Esophagus squamous epithelium (tissue), 5 donors: ENCODE results near the gene CA11. TPM values are rescaled to one million over a fixed set of nuclear protein-coding genes. Genes with fewer than 3 reads are reported as not detected.
"Not testable (repeated sequence)": the region's sequence is repeated elsewhere in the genome, so short reads cannot be mapped to it uniquely, and the experiment has no call there.

Experiments used
- DNase-seq: peaks from one replicate; lab custom pipeline; 2025; lab: John Stamatoyannopoulos, UW
- H3K27ac ChIP-seq, 4 donors: fragments of 200-600 bp; sonication (generic); one replicate each; pipeline ENCODE4 v1.5.1; 2016 to 2019; ENCODE audit warnings: mild to moderate bottlenecking in 1 of 4
- H3K27me3 ChIP-seq, 4 donors: fragments of 200-600 bp; sonication (generic); 1 replicate in 3 of 4; 2 replicates in 1 of 4; pipeline versions ENCODE4 v1.5.1 to v1.6.0; 2017 to 2021; ENCODE audit warnings: antibody characterized with exemption in 1 of 4
- H3K36me3 ChIP-seq, 3 donors: fragments of 200-600 bp; sonication (generic); one replicate each; pipeline ENCODE4 v1.5.1; 2016 to 2019
- H3K4me1 ChIP-seq, 3 donors: fragments of 200-600 bp; sonication (generic); one replicate each; pipeline ENCODE4 v1.5.1; 2017 to 2019
- H3K4me3 ChIP-seq, 4 donors: fragments of 200-600 bp; sonication (generic); 1 replicate in 3 of 4; 2 replicates in 1 of 4; pipeline ENCODE4 v1.5.1; 2016 to 2019; ENCODE audit warnings: mild to moderate bottlenecking in 2 of 4, moderate library complexity in 1 of 4
- H3K9me3 ChIP-seq, 3 donors: fragments of 200-600 bp; sonication (generic); one replicate each; pipeline ENCODE4 v1.5.1; 2016 to 2019
- POLR2A ChIP-seq, 4 donors: fragments of 450-650 bp; IDR thresholded peaks; one replicate each; pipeline ENCODE4 v1.6.1; 2017; ENCODE audit warnings: antibody characterized with exemption in 4 of 4, mild to moderate bottlenecking in 4 of 4, moderate library complexity in 3 of 4
- WGBS, 2 donors: methylation state at CpG; one replicate each; pipeline ENCODE4 v1.1.5; 2018; 5-methylcytosine and 5-hydroxymethylcytosine counted together
- intact Hi-C: fragments of 100-400 bp; cut with DNase I; formaldehyde crosslinking; loops from one replicate; pipeline ENCODE4 v1.15.0; 2022
- total RNA-seq, 4 donors: library from RNA; depleted of rRNA; stranded (reverse); fragments of >200 nt; gene quantifications; one replicate each; pipeline ENCODE4 v1.1.0, GENCODE V29; 2016
- TF ChIP-seq, protein P1 (sequence below), 6 experiments: fragments of 450-650 bp in 4 of 6; fragments of 200-600 bp in 2 of 6; sonication (generic) in 2 of 6; IDR thresholded peaks; one replicate each; pipeline ENCODE4 v1.5.1; 2016 to 2019; ENCODE audit warnings: antibody characterized with exemption in 6 of 6, mild to moderate bottlenecking in 4 of 6, moderate library complexity in 4 of 6
- donor health status: DM: yes; HTN: yes; CAD: no.

The CA11 gene
- total RNA-seq, 4 donors from 2014 or later: 1.4 to 6.9 (median 5.2) TPM

GRCh38 chr19:48663667-48664066 lies 17.7 kb upstream of the CA11 start:
- H3K4me1 ChIP-seq: peaks cover 0 to 14% (median 11%) of the 10 kb centered on the region in 3 donors
- H3K27me3 ChIP-seq: no peaks in the 10 kb centered on the region
- H3K4me3 ChIP-seq: no peak overlapping the region
- intact Hi-C loops: no loop called here
- no peak for DNase-seq
- WGBS, 2 donors: 89 to 97% methylated on average over 3 to 4 of the region's 4 CpGs
- H3K27ac ChIP-seq: no peak overlapping the region
- no peaks in the 10 kb centered on the region for H3K36me3 ChIP-seq
- TF ChIP-seq, protein P1, sequence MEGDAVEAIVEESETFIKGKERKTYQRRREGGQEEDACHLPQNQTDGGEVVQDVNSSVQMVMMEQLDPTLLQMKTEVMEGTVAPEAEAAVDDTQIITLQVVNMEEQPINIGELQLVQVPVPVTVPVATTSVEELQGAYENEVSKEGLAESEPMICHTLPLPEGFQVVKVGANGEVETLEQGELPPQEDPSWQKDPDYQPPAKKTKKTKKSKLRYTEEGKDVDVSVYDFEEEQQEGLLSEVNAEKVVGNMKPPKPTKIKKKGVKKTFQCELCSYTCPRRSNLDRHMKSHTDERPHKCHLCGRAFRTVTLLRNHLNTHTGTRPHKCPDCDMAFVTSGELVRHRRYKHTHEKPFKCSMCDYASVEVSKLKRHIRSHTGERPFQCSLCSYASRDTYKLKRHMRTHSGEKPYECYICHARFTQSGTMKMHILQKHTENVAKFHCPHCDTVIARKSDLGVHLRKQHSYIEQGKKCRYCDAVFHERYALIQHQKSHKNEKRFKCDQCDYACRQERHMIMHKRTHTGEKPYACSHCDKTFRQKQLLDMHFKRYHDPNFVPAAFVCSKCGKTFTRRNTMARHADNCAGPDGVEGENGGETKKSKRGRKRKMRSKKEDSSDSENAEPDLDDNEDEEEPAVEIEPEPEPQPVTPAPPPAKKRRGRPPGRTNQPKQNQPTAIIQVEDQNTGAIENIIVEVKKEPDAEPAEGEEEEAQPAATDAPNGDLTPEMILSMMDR (IDR thresholded peaks at IDR 0.05): no peak
- TF ChIP-seq POLR2A (IDR thresholded peaks at IDR 0.05): no peak
- H3K9me3 ChIP-seq: no peaks in the 10 kb centered on the region

GRCh38 chr19:48661711-48662090 lies 15.7 kb upstream of the CA11 start:
- H3K36me3 ChIP-seq: no peaks in the 10 kb centered on the region

DNA sequence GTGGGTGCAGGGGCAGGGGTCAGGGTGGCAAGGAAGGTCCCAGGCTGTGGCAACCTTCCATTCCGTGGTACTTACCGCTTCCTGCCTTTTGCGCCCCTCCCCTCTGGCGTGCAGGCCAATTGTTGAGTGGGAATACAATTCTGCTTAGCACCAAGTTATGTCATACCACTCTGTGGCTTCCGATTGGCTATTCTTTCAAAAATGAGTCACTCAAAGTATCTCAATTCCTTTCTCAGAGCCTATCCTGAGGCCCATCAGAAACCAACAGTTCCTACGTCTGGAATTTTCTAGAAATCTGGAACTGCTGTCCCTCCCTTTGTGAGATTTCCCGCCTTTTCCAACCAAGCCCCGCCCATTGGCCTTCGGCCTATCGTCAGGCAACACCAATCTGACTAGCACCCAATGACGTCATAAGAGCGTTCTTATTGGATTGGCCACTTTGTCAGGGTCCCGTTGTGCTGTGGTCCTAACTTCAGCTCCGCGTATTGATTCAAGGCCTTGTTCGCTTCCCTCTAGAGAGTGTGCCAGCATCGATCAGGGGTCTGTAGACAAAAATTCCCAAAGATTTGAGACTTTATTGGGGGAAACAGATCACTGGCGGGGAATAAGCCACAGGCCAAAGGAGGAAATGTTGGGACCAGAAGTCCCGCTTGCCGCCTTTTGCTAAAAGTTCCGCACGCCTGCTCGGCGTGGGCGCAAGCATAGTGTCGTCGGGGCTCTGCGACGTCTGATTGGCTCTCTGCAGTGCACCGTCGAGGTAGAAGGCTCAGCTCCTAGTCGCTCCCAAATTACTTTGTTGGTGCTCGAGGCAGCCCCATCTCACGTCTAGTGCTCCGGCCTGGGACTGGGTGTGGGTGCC lies 15.1 kb upstream of the CA11 start:
- 41 to 54% methylated on average over 22 to 25 of the region's 35 CpGs for WGBS, 2 donors

More at GRCh38 chr19:48661711-48662090, 15.7 kb upstream of the CA11 start:
- TF ChIP-seq, protein P1 (IDR thresholded peaks at IDR 0.05): no peak
- TF ChIP-seq POLR2A (IDR thresholded peaks at IDR 0.05): no peak
- no peak overlapping the region for H3K4me3 ChIP-seq
- H3K4me1 ChIP-seq: peaks cover 0 to 14% (median 11%) of the 10 kb centered on the region in 3 donors
- no peak overlapping the region for H3K27ac ChIP-seq
- WGBS, 2 donors: 63% methylated on average over 1 of the region's 50 CpGs; no CpG with 5 or more reads in 1 of the 2 donors
- no peaks in the 10 kb centered on the region for H3K9me3 ChIP-seq
- no peak for DNase-seq
- no peaks in the 10 kb centered on the region for H3K27me3 ChIP-seq
- intact Hi-C loops: no loop called here

GRCh38 chr19:48659768-48660167 lies 13.8 kb upstream of the CA11 start:
- no peak for DNase-seq
- Histone ChIP-seq H3K27me3 (no peaks in the 10 kb centered on the region), H3K27ac (no peak overlapping the region), H3K4me3 (no peak overlapping the region), H3K4me1 (peaks cover 0 to 14% (median 11%) of the 10 kb centered on the region in 3 donors), H3K9me3 (no peaks in the 10 kb centered on the region), H3K36me3 (no peaks in the 10 kb centered on the region)
- TF ChIP-seq POLR2A (IDR thresholded peaks at IDR 0.05): no peak
- TF ChIP-seq, protein P1 (IDR thresholded peaks at IDR 0.05): no peak
- intact Hi-C loops: loop anchor here (10.0 kb wide), 1 partner anchor 115 kb away; no protein-coding TSS in a partner anchor
- WGBS, 2 donors: 74% methylated on average over 4 to 5 of the region's 5 CpGs

More for the DNA sequence above, 15.1 kb upstream of the CA11 start:
- Histone ChIP-seq H3K27ac (peak overlapping the region in 3 of 4 donors; percentile 42 to 70 (median 56)), H3K4me3 (peak overlapping the region in 1 of 4 donors; percentile 40), H3K9me3 (no peaks in the 10 kb centered on the region), H3K27me3 (no peaks in the 10 kb centered on the region), H3K4me1 (peaks cover 0 to 14% (median 11%) of the 10 kb centered on the region in 3 donors), H3K36me3 (no peaks in the 10 kb centered on the region)
- no peak for TF ChIP-seq POLR2A (IDR thresholded peaks at IDR 0.05)
- TF ChIP-seq, protein P1 (IDR thresholded peaks at IDR 0.05): no peak
- no peak for DNase-seq
- intact Hi-C loops: no loop called here

- no peak for DNase-seq
- H3K4me3 ChIP-seq: no peak overlapping the region
- no peak for TF ChIP-seq POLR2A (IDR thresholded peaks at IDR 0.05)
- TF ChIP-seq, protein P1 (IDR thresholded peaks at IDR 0.05): no peak
- H3K36me3 ChIP-seq: no peaks in the 10 kb centered on the region
- intact Hi-C loops: loop anchor here (10.0 kb wide), 1 partner anchor 116 kb away; no protein-coding TSS in a partner anchor
- H3K27ac ChIP-seq: no peak overlapping the region
- WGBS, 2 donors: 88 to 90% methylated on average over 6 of the region's 6 CpGs
- H3K9me3 ChIP-seq: no peaks in the 10 kb centered on the region
- no peaks in the 10 kb centered on the region for H3K27me3 ChIP-seq
- H3K4me1 ChIP-seq: peaks cover 0 to 14% (median 11%) of the 10 kb centered on the region in 3 donors
These were observed 12.5 kb upstream of the CA11 start for GRCh38 chr19:48658483-48658882.

- not testable (repeated sequence) for H3K4me3 ChIP-seq, H3K9me3 ChIP-seq, DNase-seq, H3K27me3 ChIP-seq, H3K36me3 ChIP-seq, H3K27ac ChIP-seq
- intact Hi-C loops: loop anchor here (10.0 kb wide), 1 partner anchor 117 kb away; no protein-coding TSS in a partner anchor
- peaks cover 0 to 14% (median 11%) of the 10 kb centered on the region in 3 donors for H3K4me1 ChIP-seq
- WGBS, 2 donors: 90% methylated on average over 2 to 4 of the region's 5 CpGs
These were observed 11.8 kb upstream of the CA11 start for GRCh38 chr19:48657828-48658227.
